HG02610 (cell line): ENCODE results near the gene PLEKHJ1.
"Not testable (repeated sequence)": the region's sequence is repeated elsewhere in the genome, so short reads cannot be mapped to it uniquely, and the experiment has no call there.

Source experiments
- ATAC-seq: cut with Tn5 transposase; IDR thresholded peaks from one replicate; pipeline ENCODE4 v1.9.1; 2021; ENCODE audit warnings: mild to moderate bottlenecking, moderate library complexity; ENCODE audit not compliant: unreplicated experiment

The PLEKHJ1 gene, protein sequence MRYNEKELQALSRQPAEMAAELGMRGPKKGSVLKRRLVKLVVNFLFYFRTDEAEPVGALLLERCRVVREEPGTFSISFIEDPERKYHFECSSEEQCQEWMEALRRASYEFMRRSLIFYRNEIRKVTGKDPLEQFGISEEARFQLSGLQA

DNA sequence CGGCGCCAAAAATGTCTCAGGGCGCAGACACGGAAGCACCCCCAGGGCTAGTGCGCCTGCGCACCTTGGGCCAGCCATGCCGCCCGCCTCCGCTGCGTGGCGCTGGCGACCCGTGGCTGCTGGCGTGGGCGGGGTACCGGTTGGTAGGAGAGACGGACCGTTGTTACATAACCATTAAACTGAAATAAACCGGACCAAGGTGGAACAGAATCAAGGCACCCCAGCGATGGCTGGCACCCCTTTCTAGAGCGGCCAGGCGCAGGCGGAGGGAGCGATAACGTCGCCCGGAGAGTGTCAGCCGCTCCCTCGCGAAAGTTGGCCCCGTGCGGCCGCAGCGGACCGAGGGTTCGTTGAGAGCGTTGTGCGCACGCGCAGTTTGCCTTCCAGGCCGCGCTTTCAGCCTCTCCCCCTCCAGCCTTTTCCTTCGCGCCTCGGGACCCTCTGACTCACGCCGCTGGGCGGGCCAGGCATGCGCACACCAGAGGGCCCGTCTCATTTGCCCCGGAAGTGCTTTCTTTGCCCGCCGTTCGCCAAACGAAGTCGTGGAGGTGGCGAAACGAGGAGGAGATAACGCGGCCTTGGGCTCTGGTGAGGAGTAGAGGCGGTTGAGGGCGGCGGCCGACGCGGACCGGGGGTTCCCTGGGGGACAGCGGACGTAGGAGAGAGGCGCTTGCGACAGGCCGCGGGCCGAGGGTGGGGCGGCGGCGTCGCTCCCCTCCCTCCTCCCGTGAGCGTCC, at the start of gene PLEKHJ1, which contains the start of gene SF3A2:
TSS of gene PLEKHJ1 (minus strand) at position 16 of the 737 bp plus-strand sequence. CDS start 81 bp downstream, outside the sequence.
TSS of gene SF3A2 (plus strand) at position 511 of the 737 bp plus-strand sequence. CDS start 6,595 bp downstream, outside the sequence.
- peak; percentile 63 for ATAC-seq

DNA sequence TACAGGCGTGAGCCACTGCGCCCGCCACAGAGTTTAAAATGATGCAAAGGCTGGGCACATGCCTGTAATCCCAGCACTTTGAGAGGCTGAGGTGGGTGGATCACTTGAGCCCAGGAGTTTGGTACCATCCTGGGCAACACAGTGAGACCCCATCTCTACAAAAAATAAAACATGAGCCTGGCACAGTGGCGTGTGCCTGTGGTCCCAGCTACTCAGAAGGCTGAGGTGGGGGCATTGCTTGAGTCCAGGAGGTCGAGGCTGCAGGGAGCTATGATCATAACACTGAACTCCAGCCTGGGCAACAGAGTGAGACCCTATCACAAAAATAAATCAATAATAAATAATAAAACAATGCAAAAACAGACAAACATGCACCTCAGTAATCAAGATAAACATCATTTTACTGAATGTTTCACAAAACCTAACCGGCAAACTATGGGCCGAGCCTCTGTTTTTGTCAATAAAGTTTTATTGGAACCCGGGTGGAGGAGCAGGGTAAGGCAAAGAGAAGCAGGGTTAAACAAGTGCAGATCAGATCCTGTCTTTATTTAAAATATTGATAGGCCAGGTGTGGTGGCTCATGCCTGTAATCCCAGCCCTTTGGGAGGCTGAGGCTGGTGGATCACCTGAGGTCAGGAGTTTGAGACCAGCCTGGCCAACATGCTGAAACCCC, 47.8 kb upstream of the PLEKHJ1 start:
- ATAC-seq: no peak

DNA sequence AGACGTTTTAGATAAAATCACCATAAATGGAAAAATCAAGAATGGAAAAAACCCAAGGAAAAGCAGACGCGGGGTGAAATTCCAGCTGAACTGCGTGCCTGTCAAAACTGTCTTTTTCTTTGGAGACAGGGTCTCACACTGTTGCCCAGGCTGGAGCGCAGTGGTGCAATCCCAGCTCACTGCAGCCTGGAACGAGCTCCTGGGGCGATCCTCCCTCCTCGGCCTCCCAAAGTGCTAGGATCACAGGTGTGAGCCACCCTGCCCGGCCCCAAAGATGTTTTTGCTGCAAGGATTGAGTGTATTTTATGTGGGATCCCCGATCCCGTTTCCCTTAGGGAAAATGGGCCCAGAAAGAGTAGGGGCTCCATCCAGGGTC, 46.7 kb upstream of the PLEKHJ1 start:
- ATAC-seq: no peak

DNA sequence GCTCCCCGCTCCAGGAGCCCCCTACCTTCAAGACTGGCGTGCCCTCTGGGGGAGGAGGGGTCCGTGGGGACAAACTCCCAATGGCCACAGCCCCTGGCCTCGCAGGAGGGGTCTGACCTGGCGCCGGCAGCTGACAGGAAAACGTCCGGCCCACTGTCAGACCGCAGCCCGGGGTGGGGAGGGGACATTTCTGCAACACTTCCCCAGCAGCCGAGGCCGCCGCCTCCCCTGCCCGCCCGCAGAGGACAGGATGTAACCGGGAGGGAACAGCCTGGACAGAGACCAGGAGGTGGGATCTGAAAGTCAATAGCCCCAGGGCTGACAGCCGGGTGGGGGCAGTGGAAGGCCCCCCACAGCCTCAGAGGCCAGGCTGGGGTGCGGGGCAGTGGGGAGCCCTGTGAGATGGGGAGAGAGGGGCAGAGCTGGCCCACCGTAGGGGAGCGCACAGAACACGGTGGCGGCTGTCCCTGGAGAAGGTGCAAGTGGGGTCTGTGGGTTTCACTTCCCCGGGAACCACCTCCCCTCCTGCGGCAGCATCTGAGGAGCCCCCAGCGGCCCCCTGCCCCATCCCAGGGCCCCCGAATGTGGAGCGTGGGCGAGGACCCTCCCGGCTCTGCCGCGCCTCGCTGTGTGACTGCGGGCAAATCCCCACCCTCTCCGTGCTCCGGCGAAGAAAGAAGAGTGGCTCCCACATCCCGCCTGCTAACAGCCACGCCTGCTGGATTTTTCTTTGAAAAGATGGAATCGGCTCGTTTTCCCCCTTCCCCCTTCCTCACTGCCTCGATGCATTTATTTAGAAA, 46.1 kb upstream of the PLEKHJ1 start, which contains the start of gene PEAK3:
TSS of gene PEAK3 (minus strand) at position 114 of the 800 bp plus-strand sequence. CDS start 1,244 bp downstream, outside the sequence.
- ATAC-seq: no peak

DNA sequence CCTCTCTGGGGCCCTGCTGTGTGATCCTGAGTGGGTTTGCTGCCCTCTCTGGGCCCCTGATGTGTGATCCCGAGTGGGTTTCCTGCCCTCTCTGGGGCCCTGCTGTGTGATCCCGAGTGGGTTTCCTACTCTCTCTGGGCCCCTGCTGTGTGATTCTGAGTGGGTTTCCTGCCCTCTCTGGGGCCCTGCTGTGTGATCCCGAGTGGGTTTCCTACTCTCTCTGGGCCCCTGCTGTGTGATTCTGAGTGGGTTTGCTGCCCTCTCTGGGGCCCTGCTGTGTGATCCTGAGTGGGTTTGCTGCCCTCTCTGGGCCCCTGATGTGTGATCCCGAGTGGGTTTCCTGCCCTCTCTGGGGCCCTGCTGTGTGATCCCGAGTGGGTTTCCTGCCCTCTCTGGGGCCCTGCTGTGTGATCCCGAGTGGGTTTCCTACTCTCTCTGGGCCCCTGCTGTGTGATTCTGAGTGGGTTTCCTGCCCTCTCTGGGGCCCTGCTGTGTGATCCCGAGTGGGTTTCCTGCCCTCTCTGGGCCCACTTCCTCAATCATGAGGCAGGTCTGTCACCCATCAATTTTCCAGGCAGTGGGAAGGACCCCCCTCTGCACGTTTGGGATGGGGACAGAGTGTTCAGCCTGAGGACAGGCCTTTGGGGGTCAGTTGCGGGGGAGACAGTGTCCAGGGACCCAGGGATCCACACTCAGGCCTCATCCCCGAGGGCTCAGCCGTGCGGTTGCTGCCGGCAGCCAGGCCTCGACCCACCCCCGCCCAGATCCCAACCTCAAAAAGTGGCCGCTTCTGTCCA, 45.3 kb upstream of the PLEKHJ1 start:
- not testable (repeated sequence) for ATAC-seq

DNA sequence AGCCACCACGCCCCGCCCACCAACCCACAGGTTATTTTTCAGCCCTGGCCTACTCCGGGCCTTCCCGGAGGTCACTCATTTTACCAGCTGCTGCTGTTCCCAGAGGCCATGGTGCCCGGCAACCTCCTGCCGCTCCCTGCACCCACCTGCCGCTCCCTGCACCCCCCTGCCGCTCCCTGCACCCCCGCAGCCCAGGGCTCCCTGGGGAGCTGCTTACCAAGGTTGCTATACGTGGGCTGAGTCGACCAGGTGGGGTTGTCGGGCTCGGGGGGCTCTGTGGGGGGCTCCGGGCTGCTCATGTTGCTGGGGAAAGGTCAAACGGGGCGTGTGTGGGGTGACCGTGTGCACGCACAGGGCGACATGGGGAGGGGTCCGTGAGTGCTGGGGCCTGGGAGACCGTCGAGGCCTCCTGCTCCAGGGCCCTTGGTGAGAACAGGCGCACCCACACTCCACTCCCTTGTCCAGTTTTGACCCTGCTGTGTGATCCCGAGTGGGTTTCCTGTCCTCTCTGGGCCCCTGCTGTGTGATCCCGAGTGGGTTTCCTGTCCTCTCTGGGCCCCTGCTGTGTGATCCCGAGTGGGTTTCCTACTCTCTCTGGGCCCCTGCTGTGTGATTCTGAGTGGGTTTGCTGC, 44.6 kb upstream of the PLEKHJ1 start:
- no peak for ATAC-seq

DNA sequence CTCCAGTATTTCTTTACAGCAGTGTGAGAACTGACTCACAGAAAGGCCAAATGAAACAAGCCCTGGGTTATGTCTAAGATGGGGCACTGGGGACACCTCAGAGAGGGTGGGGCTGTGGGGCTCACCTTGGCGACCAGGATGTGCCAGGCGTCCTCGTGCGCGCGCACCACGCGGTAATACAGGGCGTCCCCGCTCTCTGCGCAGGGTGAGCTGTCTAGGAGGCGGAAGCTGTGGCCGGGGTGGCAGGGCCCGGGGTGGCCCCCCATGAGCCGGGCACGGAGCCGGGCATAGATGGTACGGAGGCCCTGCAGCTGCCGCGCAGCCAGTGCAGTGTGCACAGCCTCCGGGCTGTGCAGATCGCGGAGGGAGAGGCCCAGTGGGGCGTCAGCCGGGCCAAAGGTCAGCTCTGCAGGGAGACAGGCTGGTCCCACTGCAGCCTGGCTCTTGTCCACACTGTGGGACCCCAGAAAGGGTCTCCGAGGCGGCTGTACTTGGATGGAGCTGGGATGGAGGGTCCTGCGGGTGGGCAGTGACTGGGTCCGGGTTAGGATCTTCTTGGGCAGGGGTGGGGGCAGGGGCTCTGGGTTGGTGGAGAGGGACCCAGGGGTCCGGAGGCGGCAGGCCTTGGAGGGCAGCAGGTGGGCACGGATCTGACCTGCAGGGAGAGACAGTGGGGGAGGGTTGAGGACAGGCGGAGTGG, 42.5 kb upstream of the PLEKHJ1 start:
- no peak for ATAC-seq

DNA sequence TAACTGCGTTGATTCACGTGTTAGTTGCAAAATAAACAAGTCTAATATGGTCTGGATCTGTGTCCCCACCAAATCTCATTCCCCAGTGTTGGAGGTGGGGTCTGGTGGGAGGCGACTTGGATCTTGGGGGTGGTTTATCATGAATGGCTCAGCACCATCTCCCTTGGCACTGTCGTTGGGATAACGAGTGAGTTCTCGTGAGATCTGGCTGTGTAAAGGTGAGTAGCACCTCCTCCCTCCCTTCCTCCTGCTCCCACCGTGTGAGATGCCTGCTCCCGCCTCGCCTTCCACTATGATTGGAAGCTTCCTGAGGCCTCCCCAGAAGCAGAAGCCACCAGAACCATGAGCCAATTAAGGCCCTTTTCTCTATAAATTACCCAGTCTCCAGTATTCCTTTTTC, 41.0 kb upstream of the PLEKHJ1 start:
- no peak for ATAC-seq

DNA sequence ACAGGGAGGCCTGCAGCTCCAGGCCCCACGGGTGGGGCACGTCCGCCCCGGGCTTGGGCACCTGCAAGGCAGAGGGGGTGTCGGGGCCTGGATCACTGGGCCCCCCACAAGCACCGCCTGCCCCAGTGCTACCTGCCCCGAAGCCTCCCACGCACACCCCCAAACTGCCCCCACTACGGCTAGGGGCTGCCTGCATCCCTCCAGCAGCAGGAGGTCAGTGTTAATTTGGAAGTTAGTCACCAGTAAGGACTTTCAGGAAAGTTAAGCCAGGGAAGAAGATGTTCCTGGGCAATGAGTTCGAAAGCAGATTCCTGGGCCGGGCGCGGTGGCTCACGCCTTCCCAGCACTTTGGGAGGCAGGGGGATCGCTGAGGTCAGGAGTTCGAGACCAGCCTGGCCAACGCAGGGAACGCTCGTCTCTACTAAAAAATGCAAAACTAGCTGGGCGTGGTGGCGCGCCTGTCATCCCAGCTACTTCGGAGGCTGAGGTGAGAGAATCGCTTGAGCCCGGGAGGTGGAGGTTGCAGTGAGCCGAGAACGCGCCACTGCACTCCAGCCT, 40.4 kb upstream of the PLEKHJ1 start:
- ATAC-seq: no peak

DNA sequence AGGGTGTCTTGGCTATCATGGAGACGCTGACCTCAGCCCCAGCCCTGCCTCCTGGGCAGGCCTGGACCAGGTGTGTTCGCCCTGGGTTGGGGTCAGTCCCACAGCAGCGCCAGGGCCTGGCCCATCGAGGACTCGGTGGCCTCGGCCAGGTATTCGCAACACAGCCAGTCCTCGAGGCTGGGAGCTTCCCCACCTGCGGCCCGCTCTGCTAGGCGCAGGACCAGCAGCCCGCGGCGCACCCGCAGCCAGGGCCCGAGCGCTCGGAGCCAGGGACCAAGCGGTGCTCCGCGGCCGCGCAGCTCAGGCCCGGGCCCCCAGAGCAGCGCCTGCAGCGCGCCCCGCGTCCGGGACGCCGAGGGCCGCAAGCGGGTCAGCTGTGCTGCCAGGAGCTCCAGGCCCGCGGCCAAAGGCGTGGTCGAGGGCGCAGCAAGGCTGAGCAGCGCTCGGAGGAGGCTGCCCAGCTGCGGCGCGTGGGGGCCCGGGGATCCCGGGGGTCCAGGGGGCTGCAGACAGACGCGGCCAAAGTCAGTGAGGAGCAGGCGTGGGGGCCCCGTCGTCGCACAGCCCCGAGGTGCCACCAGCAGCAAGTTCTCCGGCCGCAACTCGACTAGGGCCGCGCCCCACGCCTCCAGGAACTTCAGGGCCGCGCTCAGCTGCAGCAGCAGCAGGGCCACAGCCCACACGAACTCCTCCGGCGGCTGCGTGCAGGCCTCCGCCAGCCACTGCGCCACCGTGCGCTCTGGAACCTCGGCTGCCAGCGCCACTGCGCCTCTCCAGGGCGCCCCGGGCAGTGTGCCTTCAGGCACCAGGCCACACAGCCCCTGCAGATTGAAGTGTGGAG, 39.7 kb upstream of the PLEKHJ1 start:
- ATAC-seq: no peak

DNA sequence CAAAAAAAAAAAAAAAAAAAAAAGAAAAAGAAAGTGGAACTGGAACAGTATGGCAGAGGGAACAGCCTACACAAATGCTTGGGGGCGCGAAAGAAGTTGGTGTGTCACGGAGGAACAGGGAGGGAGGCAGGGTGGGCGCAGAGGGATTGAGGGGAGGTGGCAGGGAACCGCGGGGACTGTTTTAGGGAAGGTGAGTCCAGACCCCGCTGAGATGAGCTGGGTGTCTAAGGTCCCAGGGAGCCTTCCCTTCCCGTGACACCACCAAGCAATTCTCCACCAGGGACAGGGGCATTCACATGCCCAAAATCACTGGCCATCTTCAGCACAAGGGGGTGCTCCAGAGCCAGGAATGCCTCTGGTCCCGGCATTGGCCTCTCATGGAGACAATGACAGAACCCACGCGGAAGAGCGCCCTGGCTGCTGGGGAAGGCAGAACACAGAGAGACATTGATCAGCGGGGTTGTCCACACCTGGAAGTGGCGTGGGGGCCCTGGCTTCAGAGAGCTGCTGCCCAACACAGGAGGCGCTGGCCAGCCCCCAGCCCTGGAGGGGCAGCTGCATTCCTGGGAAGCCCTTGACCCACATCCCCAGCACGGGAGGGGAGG, 38.9 kb upstream of the PLEKHJ1 start:
- ATAC-seq: no peak

DNA sequence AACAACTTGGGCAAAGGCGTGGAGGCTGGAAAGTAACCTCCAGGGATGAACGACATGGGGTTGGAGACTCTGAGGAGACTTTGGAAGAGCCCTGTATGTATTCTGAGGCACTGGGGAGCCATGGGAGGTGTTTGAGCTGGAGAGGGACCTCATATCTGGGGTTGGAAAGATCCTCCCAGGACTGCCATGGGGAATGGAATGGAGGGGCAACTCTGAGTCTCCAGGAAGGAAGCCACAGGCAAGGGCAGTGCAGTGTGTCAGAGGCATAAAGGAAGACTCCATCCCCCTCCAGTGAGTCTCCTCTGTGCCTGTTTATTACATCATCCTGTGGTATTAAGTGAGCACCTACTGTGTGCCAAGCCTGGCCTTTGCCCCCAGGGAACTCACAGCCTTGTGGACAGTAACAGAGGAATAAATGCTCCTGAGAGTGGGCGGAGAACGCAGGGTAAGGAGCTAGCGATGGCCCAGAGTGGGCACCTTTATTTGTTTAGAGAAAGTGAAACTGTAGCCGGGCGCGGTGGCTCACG, 38.1 kb upstream of the PLEKHJ1 start:
- ATAC-seq: no peak

DNA sequence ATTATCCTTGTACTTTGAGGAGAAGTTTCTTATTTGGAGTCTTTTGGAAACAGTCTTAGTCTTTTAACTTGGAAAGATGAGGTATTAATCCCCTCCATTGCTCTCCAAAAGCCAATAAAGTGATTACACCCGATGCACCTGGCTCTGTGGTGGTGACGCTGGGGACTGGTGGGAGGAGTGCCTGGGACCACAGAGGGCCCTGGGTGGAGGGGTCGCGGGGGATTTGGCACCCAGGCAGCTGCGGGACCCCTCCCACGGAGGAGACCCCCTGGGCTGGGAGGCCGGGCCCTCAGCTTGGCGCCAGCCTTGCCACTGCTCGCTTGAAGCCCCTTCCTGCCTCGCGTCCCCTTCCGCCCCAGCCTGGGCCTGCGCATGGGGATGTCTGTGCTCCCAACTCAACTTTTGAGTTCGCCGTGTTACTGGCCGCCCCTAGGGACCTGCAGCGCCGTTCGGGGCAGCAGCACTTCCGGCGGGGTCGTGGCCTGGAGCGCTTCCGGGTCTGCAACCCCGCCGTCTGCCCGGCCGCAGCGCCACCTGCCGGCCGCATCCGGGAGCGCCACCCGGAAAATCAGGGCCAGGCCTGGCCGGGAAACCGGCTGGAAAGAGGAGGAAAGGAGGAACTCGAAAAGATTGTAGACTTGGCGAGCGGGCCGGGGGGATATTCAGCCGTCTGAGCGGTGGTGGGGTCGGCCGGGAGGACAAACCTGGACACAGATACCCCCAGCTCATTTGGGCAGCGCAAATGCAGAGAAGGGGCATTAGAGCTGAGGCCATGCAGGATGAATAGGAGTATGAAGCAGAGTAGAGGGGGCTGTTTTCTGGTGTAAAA, 37.4 kb upstream of the PLEKHJ1 start:
- ATAC-seq: no peak

DNA sequence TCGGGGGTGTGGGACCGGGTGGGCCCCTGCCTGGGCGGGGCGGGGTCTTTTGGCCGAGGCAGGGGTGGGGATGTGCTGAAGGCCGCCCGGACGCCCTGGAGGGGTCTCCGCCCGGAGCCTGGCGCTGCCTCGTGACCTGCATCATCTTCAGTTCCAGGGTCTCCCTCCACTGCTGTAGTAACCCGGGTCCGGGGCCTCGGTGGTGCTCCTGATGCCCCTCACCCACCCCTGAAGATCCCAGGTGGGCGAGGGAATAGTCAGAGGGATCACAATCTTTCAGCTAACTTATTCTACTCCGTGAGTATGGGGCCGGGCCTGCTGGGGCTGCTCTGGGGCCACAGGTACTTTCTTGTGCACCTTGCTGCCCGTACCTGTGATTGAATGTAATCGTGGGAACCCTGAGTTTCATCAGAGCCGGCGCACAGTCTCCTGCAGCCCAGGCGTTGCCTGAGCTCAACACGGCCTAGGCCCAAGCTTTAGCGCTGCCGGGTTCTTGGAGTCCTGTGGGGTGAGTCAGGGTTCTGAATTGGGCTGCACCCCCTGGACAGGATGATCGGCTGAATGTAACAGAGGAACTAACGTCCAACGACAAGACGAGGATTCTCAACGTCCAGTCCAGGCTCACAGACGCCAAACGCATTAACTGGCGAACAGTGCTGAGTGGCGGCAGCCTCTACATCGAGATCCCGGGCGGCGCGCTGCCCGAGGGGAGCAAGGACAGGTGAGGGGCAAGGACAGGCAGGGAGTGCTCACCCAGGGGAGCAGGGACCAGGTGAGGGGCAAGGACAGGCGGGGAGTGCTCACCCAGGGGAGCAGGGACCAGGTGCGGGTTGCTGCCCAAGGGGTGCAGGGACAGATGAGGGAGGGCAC, 35.3 kb upstream of the PLEKHJ1 start:
- ATAC-seq: no peak

DNA sequence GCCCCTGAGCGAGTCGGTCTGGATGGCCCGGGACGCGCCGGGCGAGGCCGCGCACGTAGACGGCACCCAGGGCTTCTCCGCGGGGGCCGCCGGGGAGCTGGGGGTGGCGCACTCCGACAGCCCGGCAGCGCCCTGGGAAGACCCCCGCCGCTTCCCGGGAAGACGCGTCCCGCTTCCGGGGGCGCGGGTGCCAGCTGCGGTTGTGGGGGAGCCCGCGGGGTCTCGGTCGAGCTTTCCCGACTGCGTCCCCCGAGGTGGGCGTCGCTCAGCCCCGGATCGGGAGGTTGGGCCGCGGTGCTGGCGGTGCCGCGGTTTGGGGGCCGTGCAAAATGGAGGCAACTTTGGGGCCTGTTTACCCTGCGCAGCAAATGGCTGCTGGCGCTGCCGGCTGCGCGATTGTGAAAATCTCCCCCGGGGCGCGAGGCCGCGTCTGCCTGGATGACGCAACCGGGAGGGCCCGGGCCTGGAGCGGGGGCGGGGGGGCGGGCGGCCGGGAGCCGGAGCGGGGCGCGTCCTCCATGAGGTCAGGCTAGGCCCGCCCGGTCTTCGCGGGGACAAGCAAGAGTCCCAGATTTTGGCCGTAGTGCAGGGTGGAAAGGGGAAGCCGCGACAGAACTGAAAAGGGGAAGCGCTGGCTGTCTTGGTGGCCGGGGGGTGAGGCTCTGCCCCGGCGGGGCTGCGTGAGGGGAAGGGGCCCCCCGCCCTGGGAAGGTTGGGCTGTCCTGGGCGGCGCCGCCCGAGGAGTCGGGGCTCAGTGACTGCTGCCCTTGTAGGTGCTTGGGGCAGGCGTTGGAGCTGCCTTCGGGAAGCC, 34.5 kb upstream of the PLEKHJ1 start:
- no peak for ATAC-seq
